Endothelial cell of umbilical vein (primary cell): ENCODE results near the gene NCR2. TPM values are rescaled to one million over a fixed set of nuclear protein-coding genes. Genes with fewer than 3 reads are reported as not detected.
A peak's percentile ranks its signal among the peaks of the same experiment; 100 is the strongest.

ENCODE experiments used
- BruUV-seq: library from RNA; stranded (reverse); fragments of 400-500 nt; replicated peaks from 2 replicates; lab custom pipeline; 2021; lab: Mats Ljungman, UMichigan
- CTCF ChIA-PET: fragments of 300-600, 350-600 bp; sonication (Branson Sonifier 250); formaldehyde crosslinking; loops from one replicate; lab custom pipeline; 2021; ENCODE audit warnings: antibody characterized with exemption, inconsistent platforms; lab: Charles Lee
- POLR2A ChIA-PET: fragments of 300-600, 350-600 bp; sonication (Branson Sonifier 250); formaldehyde crosslinking; loops from one replicate; lab custom pipeline; 2021; ENCODE audit warnings: antibody characterized with exemption, inconsistent platforms; lab: Charles Lee
- DNase-seq: peaks from one replicate; pipeline ENCODE4 v3.0.0-alpha.2; 2011; ENCODE audit warnings: low read depth, low spot score
- FAIRE-seq: peaks from 2 replicates; lab custom pipeline; 2011; peaks lifted over from hg19 to GRCh38; lab: Jason Lieb, UNC
- H2AFZ ChIP-seq: 2 replicates; pipeline ENCODE4 v1.6.0; 2012; ENCODE audit warnings: low read depth, low read length, control low read depth, inconsistent platforms
- H3K27ac ChIP-seq: 2 replicates; pipeline ENCODE4 v1.5.1; 2011; ENCODE audit warnings: low read depth, mild to moderate bottlenecking, control low read depth, low read length, moderate library complexity; ENCODE audit not compliant: insufficient read depth
- H3K27me3 ChIP-seq, 2 experiments: 2 replicates each; pipeline versions ENCODE4 v1.6.0 to v1.6.1; 2011; ENCODE audit warnings: low read length in 2 of 2, mixed read lengths in 1 of 2; ENCODE audit not compliant: control insufficient read depth in 2 of 2, insufficient read depth in 2 of 2
- H3K36me3 ChIP-seq, 2 experiments: 2 replicates in 1 of 2; 3 replicates in 1 of 2; pipeline ENCODE4 v1.5.1; 2011; ENCODE audit warnings: low read length in 2 of 2, mild to moderate bottlenecking in 1 of 2, moderate library complexity in 1 of 2; ENCODE audit not compliant: control insufficient read depth in 2 of 2, insufficient read depth in 2 of 2; ENCODE audit errors: extremely low read depth in 1 of 2
- H3K4me1 ChIP-seq: 3 replicates; pipeline ENCODE4 v1.5.1; 2011; ENCODE audit warnings: mild to moderate bottlenecking, low read length; ENCODE audit not compliant: control insufficient read depth, insufficient read depth; ENCODE audit errors: extremely low read depth
- H3K4me2 ChIP-seq: 2 replicates; pipeline ENCODE4 v1.6.1; 2011; ENCODE audit warnings: low read length, control low read depth, mixed read lengths; ENCODE audit not compliant: insufficient read depth
- H3K4me3 ChIP-seq, 3 experiments: fragments of 200-600 bp in 1 of 3; sonication (generic), shearing (Covaris generic) in 1 of 3; replicated peaks in 1 of 3; 2 replicates each; pipeline ENCODE4 v1.5.1; 2011 to 2016; ENCODE audit warnings: control low read depth in 3 of 3, low read length in 3 of 3, mild to moderate bottlenecking in 2 of 3, inconsistent platforms in 1 of 3, low read depth in 1 of 3, moderate library complexity in 1 of 3; ENCODE audit not compliant: insufficient read depth in 1 of 3
- H3K79me2 ChIP-seq: 2 replicates; pipeline ENCODE4 v1.6.0; 2012; ENCODE audit warnings: low read length, inconsistent platforms; ENCODE audit not compliant: control insufficient read depth, insufficient read depth
- H3K9ac ChIP-seq: replicated peaks from 2 replicates; pipeline ENCODE3; 2011; ENCODE audit warnings: low read length, control low read depth; ENCODE audit not compliant: insufficient read depth; ENCODE audit errors: extremely low read depth
- H3K9me1 ChIP-seq: replicated peaks from 3 replicates; pipeline ENCODE4 v1.6.0; 2011; ENCODE audit warnings: mild to moderate bottlenecking, low read length; ENCODE audit not compliant: control insufficient read depth, insufficient read depth; ENCODE audit errors: extremely low read depth
- H3K9me3 ChIP-seq: replicated peaks from 2 replicates; pipeline ENCODE4 v1.5.1; 2012; ENCODE audit warnings: low read length, inconsistent platforms; ENCODE audit not compliant: control insufficient read depth, insufficient read depth
- H4K20me1 ChIP-seq: replicated peaks from 2 replicates; pipeline ENCODE3; 2011; ENCODE audit warnings: mild to moderate bottlenecking, low read length; ENCODE audit not compliant: control insufficient read depth, insufficient read depth; ENCODE audit errors: extremely low read depth
- EZH2 ChIP-seq: IDR thresholded peaks from 2 replicates; pipeline ENCODE4 v1.6.1; 2012; ENCODE audit warnings: borderline replicate concordance, low read depth, mild to moderate bottlenecking, moderate library complexity, low read length, inconsistent platforms; ENCODE audit not compliant: severe bottlenecking
- FOS ChIP-seq: IDR thresholded peaks from 2 replicates; pipeline ENCODE4 v1.6.1; 2011; ENCODE audit warnings: mild to moderate bottlenecking, low read length, moderate library complexity, borderline replicate concordance; ENCODE audit not compliant: insufficient read depth
- GATA2 ChIP-seq: IDR thresholded peaks from 2 replicates; pipeline ENCODE4 v1.7.0; 2011; ENCODE audit warnings: low read depth, mild to moderate bottlenecking, moderate library complexity, mixed read lengths, low read length; ENCODE audit not compliant: insufficient read length, insufficient read depth
- JUN ChIP-seq: IDR thresholded peaks from 2 replicates; pipeline ENCODE4 v1.6.1; 2011; ENCODE audit warnings: borderline replicate concordance, low read depth; ENCODE audit not compliant: insufficient read length, insufficient read depth
- MYC ChIP-seq: IDR thresholded peaks from one replicate; pipeline ENCODE4 v1.6.1; 2011; ENCODE audit warnings: mild to moderate bottlenecking, low read depth, low read length
- POLR2A ChIP-seq: IDR thresholded peaks from 2 replicates; pipeline ENCODE4 v1.6.1; 2012; ENCODE audit warnings: low read depth, mild to moderate bottlenecking, control low read depth, low read length
- POLR2AphosphoS5 ChIP-seq: IDR thresholded peaks from 2 replicates; pipeline ENCODE4 v1.6.1; 2012; ENCODE audit warnings: low read depth, mild to moderate bottlenecking, control low read depth, low read length, moderate library complexity; ENCODE audit not compliant: insufficient read depth
- dilution Hi-C: fragments of 300-500 bp; cut with MboI; formaldehyde crosslinking; loops from one replicate; pipeline ENCODE4 v1.15.0; 2019; ENCODE audit warnings: low sequenced_read_pairs; ENCODE audit not compliant: extremely low pct_ligation_motif_present
- intact Hi-C: fragments of 100-400 bp; cut with micrococcal nuclease; formaldehyde crosslinking; loops from one replicate; pipeline ENCODE4 v1.10.0; 2022
- polyA plus RNA-seq, 4 experiments: library from polyadenylated mRNA; depleted of rRNA in 3 of 4; stranded (reverse) in 3 of 4; unstranded in 1 of 4; fragments of >200 nt; gene quantifications; 2 replicates each; pipeline versions ENCODE4 v1.2.1 to v1.2.3, GENCODE V29; 2011 to 2012; ENCODE audit warnings: missing spikeins in 1 of 4
- total RNA-seq: library from RNA; stranded (reverse); gene quantifications from 2 replicates; pipeline ENCODE4 v1.2.3, GENCODE V29; 2021
- TF ChIP-seq, protein P1 (sequence below): IDR thresholded peaks from 2 replicates; pipeline ENCODE4 v1.6.1; 2011; ENCODE audit not compliant: insufficient read depth, insufficient read length
- TF ChIP-seq, protein P2 (sequence below), 2 donors: IDR thresholded peaks; 1 replicate in 1 of 2; 2 replicates in 1 of 2; pipeline ENCODE4 v1.5.1; 2011; ENCODE audit warnings: low read length in 2 of 2, mild to moderate bottlenecking in 2 of 2, moderate library complexity in 2 of 2, control low read depth in 1 of 2, inconsistent platforms in 1 of 2, low read depth in 1 of 2; ENCODE audit not compliant: insufficient read depth in 1 of 2; ENCODE audit errors: extremely low read depth in 1 of 2

NCR2 gene
- total and polyA plus RNA-seq, 2 donors (not counting 3 experiments of a cell fraction or from before 2014, with no cell fraction given): not detected

DNA sequence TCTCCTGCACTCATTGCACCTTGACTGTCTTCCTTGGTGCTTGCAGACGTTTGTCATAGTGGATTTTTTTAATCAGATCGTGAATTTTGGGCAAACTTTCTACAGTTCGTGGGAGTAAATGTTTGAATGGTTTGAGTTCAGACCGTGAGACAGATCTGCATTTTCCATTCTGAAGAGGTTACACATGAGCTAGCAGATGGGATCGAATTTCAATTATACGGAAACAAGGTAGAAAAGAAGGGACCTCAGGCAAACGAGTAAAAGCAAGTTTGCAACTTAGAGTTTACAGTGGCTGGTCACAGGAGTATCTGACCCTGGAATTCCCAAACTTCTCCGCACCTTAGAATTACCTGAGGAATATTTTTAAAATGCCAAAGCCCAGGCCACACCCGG is 17.2 kb upstream of the NCR2 start:
- DNase-seq (no peak), FAIRE-seq (no peak)
- dilution Hi-C loops: no loop called here
- no peak overlapping the region for H3K4me3 ChIP-seq
- peak overlapping the region; percentile 50 for H3K4me2 ChIP-seq
- peaks cover 19 to 52% of the 10 kb centered on the region in 2 experiments for H3K27me3 ChIP-seq
- H3K79me2 ChIP-seq: no peaks in the 10 kb centered on the region
- no TSS peak for BruUV-seq
- no peaks in the 10 kb centered on the region for H3K36me3 ChIP-seq
- no peaks in the 10 kb centered on the region for H4K20me1 ChIP-seq
- ChIA-PET CTCF (interaction anchor here (0.6 to 10.0 kb wide), 4 partner anchors 11 to 227 kb away, joined by 3 to 122 read pairs (median 4); no protein-coding TSS in a partner anchor), POLR2A (no interaction called here)
- no peaks in the 10 kb centered on the region for H3K9me3 ChIP-seq
- intact Hi-C loops: loop anchor here (1.0 to 5.0 kb wide), 5 partner anchors 12 to 321 kb away; partner anchors contain the start of genes NFYA and OARD1
- TF ChIP-seq, protein P1, sequence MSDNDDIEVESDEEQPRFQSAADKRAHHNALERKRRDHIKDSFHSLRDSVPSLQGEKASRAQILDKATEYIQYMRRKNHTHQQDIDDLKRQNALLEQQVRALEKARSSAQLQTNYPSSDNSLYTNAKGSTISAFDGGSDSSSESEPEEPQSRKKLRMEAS: no peak
- TF ChIP-seq GATA2 (no peak), EZH2 (no peak), FOS (no peak), POLR2AphosphoS5 (no peak), POLR2A (no peak), MYC (no peak), JUN (no peak)
- TF ChIP-seq, protein P2, sequence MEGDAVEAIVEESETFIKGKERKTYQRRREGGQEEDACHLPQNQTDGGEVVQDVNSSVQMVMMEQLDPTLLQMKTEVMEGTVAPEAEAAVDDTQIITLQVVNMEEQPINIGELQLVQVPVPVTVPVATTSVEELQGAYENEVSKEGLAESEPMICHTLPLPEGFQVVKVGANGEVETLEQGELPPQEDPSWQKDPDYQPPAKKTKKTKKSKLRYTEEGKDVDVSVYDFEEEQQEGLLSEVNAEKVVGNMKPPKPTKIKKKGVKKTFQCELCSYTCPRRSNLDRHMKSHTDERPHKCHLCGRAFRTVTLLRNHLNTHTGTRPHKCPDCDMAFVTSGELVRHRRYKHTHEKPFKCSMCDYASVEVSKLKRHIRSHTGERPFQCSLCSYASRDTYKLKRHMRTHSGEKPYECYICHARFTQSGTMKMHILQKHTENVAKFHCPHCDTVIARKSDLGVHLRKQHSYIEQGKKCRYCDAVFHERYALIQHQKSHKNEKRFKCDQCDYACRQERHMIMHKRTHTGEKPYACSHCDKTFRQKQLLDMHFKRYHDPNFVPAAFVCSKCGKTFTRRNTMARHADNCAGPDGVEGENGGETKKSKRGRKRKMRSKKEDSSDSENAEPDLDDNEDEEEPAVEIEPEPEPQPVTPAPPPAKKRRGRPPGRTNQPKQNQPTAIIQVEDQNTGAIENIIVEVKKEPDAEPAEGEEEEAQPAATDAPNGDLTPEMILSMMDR (IDR thresholded peaks at IDR 0.05; ENCODE audit: extremely low read depth in 1 of 2, insufficient read depth in 1 of 2, low read depth in 1 of 2, low read length in 2 of 2): no peak
- peaks cover 22% of the 10 kb centered on the region for H3K4me1 ChIP-seq
- H3K9ac ChIP-seq: no peak overlapping the region
- H2AFZ ChIP-seq: no peak overlapping the region
- H3K9me1 ChIP-seq: no peaks in the 10 kb centered on the region
- no peak overlapping the region for H3K27ac ChIP-seq
